GM12878 (cell line): Measurements from ENCODE around the gene TRAPPC12.

Experiments
- CHD2 ChIP-seq: IDR thresholded peaks from 2 replicates; pipeline ENCODE4 v1.6.1; 2011; ENCODE audit warnings: low read depth, low read length, improper control_type of control experiment, borderline replicate concordance
- NR2C2 ChIP-seq: IDR thresholded peaks from 2 replicates; pipeline ENCODE4 v1.6.1; 2011; ENCODE audit warnings: borderline replicate concordance, low read depth; ENCODE audit not compliant: control insufficient read depth, insufficient read length
- POLR2A ChIP-seq: IDR thresholded peaks from 2 replicates; pipeline ENCODE4 v1.6.1; 2011; ENCODE audit warnings: low read depth, mild to moderate bottlenecking, low read length
- POLR2AphosphoS5 ChIP-seq: IDR thresholded peaks from 2 replicates; pipeline ENCODE4 v1.6.1; 2011; ENCODE audit warnings: mild to moderate bottlenecking, low read length, inconsistent platforms
- RELA ChIP-seq: fragments of 450-650 bp; IDR thresholded peaks from 2 replicates; pipeline ENCODE4 v1.8.0; 2014; ENCODE audit warnings: borderline replicate concordance; ENCODE audit not compliant: partially characterized antibody
- REST ChIP-seq: IDR thresholded peaks from 2 replicates; pipeline ENCODE4 v1.6.1; 2012; ENCODE audit warnings: mild to moderate bottlenecking, low read depth, low read length
- SPI1 ChIP-seq: IDR thresholded peaks from 2 replicates; pipeline ENCODE4 v1.6.1; 2011; ENCODE audit warnings: low read depth, mild to moderate bottlenecking, low read length, moderate library complexity, borderline replicate concordance; ENCODE audit not compliant: insufficient read depth
- ZBTB11 ChIP-seq: fragments of 450-650 bp; formaldehyde crosslinking; IDR thresholded peaks from 2 replicates; pipeline ENCODE4 v1.5.0; 2022; ENCODE audit warnings: mild to moderate bottlenecking, missing genetic modification characterization

- TF ChIP-seq SPI1 (no peak), RELA (no peak), POLR2A (no peak), NR2C2 (no peak), REST (no peak), ZBTB11 (CRISPR knock-in tag) (no peak), CHD2 (no peak), POLR2AphosphoS5 (no peak)
Measured at GRCh38 chr2:3442185-3442584, 62.7 kb downstream of the TRAPPC12 start.
